K562 (cell line): ENCODE results near the gene C18orf32. TPM values are rescaled to one million over a fixed set of nuclear protein-coding genes. Genes with fewer than 3 reads are reported as not detected.

Source experiments
- DLX4 ChIP-seq: fragments of 250-450 bp; sonication (Bioruptor Pico); IDR thresholded peaks from 2 replicates; pipeline ENCODE4 v1.6.1; 2021; ENCODE audit warnings: mild to moderate bottlenecking
- HCFC1 ChIP-seq: IDR thresholded peaks from 2 replicates; pipeline ENCODE4 v1.6.1; 2012; ENCODE audit warnings: low read depth, low read length, improper control_type of control experiment
- KDM5B ChIP-seq: fragments of 200-600 bp; sonication (generic); IDR thresholded peaks from 2 replicates; pipeline ENCODE4 v1.6.1; 2012; ENCODE audit warnings: low read depth, mild to moderate bottlenecking, moderate library complexity, low read length, control low read depth, inconsistent platforms; ENCODE audit not compliant: insufficient replicate concordance
- MAX ChIP-seq: sonication (generic); formaldehyde crosslinking; IDR thresholded peaks from 2 replicates; pipeline ENCODE4 v1.9.0; 2022; ENCODE audit warnings: mild to moderate bottlenecking, missing genetic modification reagents
- MGA ChIP-seq: fragments of 450-650 bp; IDR thresholded peaks from 2 replicates; pipeline ENCODE4 v1.6.1; 2016; ENCODE audit warnings: mild to moderate bottlenecking, moderate library complexity
- RFX7 ChIP-seq: fragments of 250-450 bp; sonication (Bioruptor Pico); IDR thresholded peaks from 2 replicates; pipeline ENCODE4 v1.5.1; 2021; ENCODE audit warnings: mild to moderate bottlenecking
- SIN3B ChIP-seq: fragments of 450-650 bp; IDR thresholded peaks from 2 replicates; pipeline ENCODE4 v1.6.1; 2017; ENCODE audit warnings: low read depth, mild to moderate bottlenecking, moderate library complexity
- SIX5 ChIP-seq, 2 experiments: IDR thresholded peaks; 2 replicates each; pipeline ENCODE4 v1.6.1; 2011; ENCODE audit warnings: low read length in 2 of 2, borderline replicate concordance in 1 of 2, low read depth in 1 of 2, mild to moderate bottlenecking in 1 of 2, moderate library complexity in 1 of 2; ENCODE audit not compliant: insufficient read depth in 1 of 2
- polyA plus RNA-seq, 8 experiments: library from polyadenylated mRNA; depleted of rRNA in 4 of 8; stranded (reverse) in 5 of 8; unstranded in 3 of 8; fragments of >200 nt; fragmentation: Nextera tagmentation in 2 of 8; fragmentation: Illumina TruSeq in 1 of 8; extraction: Ambion mirVana in 2 of 8; extraction: Trizol in 1 of 8; gene quantifications; 2 replicates each; pipeline versions ENCODE4 v1.2.1 to v1.2.3, GENCODE V29; 2011 to 2014; ENCODE audit warnings: inconsistent platforms in 1 of 8, missing spikeins in 1 of 8
- total RNA-seq, 7 experiments: library from RNA; depleted of rRNA in 6 of 7; stranded (reverse); fragments of >200 nt in 6 of 7; fragmentation: Illumina TruSeq in 2 of 7; extraction: Trizol in 2 of 7; gene quantifications; 2 replicates each; pipeline versions ENCODE4 v1.2.1 to v1.2.3, GENCODE V29; 2011 to 2021; ENCODE audit warnings: low replicate concordance in 1 of 7
- TF ChIP-seq, protein P1 (sequence below): fragments of 450-650 bp; IDR thresholded peaks from 2 replicates; pipeline ENCODE4 v1.7.0; 2016; ENCODE audit warnings: borderline replicate concordance

The C18orf32 gene
- total and polyA plus RNA-seq, 9 of the 15 experiments (the other 6 are each of a cell fraction or from before 2014, with no cell fraction given), result 8.5 to 35.0 (median 20.4) TPM

DNA sequence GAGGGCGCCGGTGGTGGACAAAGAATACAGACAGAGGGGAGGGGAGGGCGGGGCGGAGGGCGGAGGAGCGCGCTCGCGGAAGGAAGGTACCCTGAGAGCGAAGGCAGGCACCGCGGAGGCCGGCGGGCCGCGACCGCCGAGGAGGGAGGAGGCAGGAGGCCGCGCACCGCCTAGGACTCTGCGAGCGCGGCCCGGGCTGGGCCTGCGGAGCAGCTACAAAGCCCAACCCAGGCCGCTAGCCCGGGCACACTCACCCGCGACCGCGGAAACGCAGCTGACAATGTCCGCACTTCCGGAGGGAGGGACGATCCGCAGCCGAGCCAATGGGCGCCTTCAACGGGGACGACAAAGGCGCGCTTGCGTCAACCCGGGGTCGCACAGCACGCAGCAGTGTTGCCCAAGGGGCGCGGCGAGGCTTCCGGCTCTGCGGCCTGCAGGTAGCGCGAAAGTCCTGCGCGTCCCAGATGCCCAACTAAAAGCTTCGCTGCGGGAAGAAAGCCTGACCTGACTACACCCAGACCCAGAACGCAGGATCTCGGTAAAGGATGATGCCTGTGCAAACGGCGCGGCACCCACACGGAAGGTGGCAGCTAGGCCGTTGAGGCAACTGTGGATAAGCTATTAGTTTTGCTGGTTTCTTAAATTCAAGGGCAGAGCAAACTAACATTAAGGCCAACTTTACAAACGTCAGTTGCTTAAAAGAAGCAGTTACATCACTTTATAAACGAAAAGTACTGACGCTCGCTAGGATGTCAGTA, at the start of gene C18orf32 (continued):
- TF ChIP-seq MGA (peak; percentile 78), DLX4 (no peak), MAX (peak; percentile 46; the same call in 1 of the 2 replicates), SIN3B (peak; percentile 35; the same call in 1 of the 2 replicates), RFX7 (peak; percentile 50; the same call in 1 of the 2 replicates), HCFC1 (peak; percentile 42; the same call in 1 of the 2 replicates), SIX5 (IDR thresholded peaks at IDR 0.05; ENCODE audit: borderline replicate concordance in 1 of 2, insufficient read depth in 1 of 2, low read depth in 1 of 2, low read length in 2 of 2) (no peak), KDM5B (peak; percentile 47)
- TF ChIP-seq, protein P1, sequence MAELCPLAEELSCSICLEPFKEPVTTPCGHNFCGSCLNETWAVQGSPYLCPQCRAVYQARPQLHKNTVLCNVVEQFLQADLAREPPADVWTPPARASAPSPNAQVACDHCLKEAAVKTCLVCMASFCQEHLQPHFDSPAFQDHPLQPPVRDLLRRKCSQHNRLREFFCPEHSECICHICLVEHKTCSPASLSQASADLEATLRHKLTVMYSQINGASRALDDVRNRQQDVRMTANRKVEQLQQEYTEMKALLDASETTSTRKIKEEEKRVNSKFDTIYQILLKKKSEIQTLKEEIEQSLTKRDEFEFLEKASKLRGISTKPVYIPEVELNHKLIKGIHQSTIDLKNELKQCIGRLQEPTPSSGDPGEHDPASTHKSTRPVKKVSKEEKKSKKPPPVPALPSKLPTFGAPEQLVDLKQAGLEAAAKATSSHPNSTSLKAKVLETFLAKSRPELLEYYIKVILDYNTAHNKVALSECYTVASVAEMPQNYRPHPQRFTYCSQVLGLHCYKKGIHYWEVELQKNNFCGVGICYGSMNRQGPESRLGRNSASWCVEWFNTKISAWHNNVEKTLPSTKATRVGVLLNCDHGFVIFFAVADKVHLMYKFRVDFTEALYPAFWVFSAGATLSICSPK, result no peak
